ENCODE data around the gene LILRB3.

- TF ChIP-seq EP300 (IDR thresholded peaks at IDR 0.05) (no peak), POLR2A (IDR thresholded peaks at IDR 0.05) (no peak), CTCF (IDR thresholded peaks at IDR 0.05) (no peak)
These were observed 50.1 kb downstream of the LILRB3 start, which contains the start of gene TMC4 for GRCh38 chr19:54172471-54173358.

Measured in ovary (tissue), 3 donors.